Keratinocyte (primary cell): ENCODE results near the gene CAMSAP1.

Source experiments
- EZH2 ChIP-seq: IDR thresholded peaks from one replicate; pipeline ENCODE4 v1.6.1; 2012; ENCODE audit warnings: inconsistent platforms, mild to moderate bottlenecking, low read length, moderate library complexity
- TF ChIP-seq, protein P1 (sequence below), 3 experiments: IDR thresholded peaks in 1 of 3; conservative IDR thresholded peaks in 1 of 3; optimal IDR thresholded peaks in 1 of 3; 2 replicates in 2 of 3; 3 replicates in 1 of 3; pipeline versions ENCODE3 to v1.5.1; 2011; ENCODE audit warnings: low read length in 3 of 3, mild to moderate bottlenecking in 3 of 3, moderate library complexity in 2 of 3, control low read depth in 1 of 3, inconsistent platforms in 1 of 3; ENCODE audit not compliant: insufficient read depth in 2 of 3; ENCODE audit errors: extremely low read depth in 1 of 3

- TF ChIP-seq, protein P1, sequence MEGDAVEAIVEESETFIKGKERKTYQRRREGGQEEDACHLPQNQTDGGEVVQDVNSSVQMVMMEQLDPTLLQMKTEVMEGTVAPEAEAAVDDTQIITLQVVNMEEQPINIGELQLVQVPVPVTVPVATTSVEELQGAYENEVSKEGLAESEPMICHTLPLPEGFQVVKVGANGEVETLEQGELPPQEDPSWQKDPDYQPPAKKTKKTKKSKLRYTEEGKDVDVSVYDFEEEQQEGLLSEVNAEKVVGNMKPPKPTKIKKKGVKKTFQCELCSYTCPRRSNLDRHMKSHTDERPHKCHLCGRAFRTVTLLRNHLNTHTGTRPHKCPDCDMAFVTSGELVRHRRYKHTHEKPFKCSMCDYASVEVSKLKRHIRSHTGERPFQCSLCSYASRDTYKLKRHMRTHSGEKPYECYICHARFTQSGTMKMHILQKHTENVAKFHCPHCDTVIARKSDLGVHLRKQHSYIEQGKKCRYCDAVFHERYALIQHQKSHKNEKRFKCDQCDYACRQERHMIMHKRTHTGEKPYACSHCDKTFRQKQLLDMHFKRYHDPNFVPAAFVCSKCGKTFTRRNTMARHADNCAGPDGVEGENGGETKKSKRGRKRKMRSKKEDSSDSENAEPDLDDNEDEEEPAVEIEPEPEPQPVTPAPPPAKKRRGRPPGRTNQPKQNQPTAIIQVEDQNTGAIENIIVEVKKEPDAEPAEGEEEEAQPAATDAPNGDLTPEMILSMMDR (optimal IDR thresholded peaks at IDR 0.05 in 1 of 3, IDR thresholded peaks at IDR 0.05 in 1 of 3, conservative IDR thresholded peaks at IDR 0.05 in 1 of 3; ENCODE audit: extremely low read depth in 1 of 3, insufficient read depth in 2 of 3, low read length in 3 of 3) = no peak
- TF ChIP-seq EZH2 = no peak
These were observed 141.1 kb downstream of the CAMSAP1 start for GRCh38 chr9:135766251-135766650.
